H9 (cell line): ENCODE results near the gene ASTL. TPM values are rescaled to one million over a fixed set of nuclear protein-coding genes. Genes with fewer than 3 reads are reported as not detected.

ENCODE experiments used
- DNase-seq: peaks from one replicate; pipeline ENCODE4 v3.0.0-alpha.2; 2017
- H2AFZ ChIP-seq: one replicate; pipeline ENCODE4 v1.6.1; 2013; ENCODE audit warnings: mild to moderate bottlenecking, low read length, control low read depth, moderate library complexity
- H2AK5ac ChIP-seq: 2 replicates; pipeline ENCODE4 v1.6.1; 2013; ENCODE audit warnings: low read length, control low read depth, mixed read lengths; ENCODE audit not compliant: insufficient read length
- H2BK120ac ChIP-seq: one replicate; pipeline ENCODE4 v1.6.1; 2013; ENCODE audit warnings: low read depth, mild to moderate bottlenecking, low read length, control low read depth, inconsistent platforms; ENCODE audit not compliant: poor library complexity, severe bottlenecking
- H2BK12ac ChIP-seq: 2 replicates; pipeline ENCODE4 v1.6.1; 2013; ENCODE audit warnings: low read length, control low read depth, mixed read lengths, low read depth; ENCODE audit not compliant: insufficient read length
- H2BK15ac ChIP-seq: 2 replicates; pipeline ENCODE4 v1.6.1; 2013; ENCODE audit warnings: low read depth, low read length, control low read depth
- H2BK20ac ChIP-seq: one replicate; pipeline ENCODE4 v1.6.1; 2013; ENCODE audit warnings: low read depth, mild to moderate bottlenecking, low read length, control low read depth, inconsistent platforms; ENCODE audit not compliant: poor library complexity, severe bottlenecking
- H2BK5ac ChIP-seq: 2 replicates; pipeline ENCODE4 v1.6.1; 2013; ENCODE audit warnings: low read length, control low read depth, mixed read lengths; ENCODE audit not compliant: insufficient read length
- H3K14ac ChIP-seq: 2 replicates; pipeline ENCODE4 v1.6.1; 2013; ENCODE audit warnings: low read length, control low read depth; ENCODE audit not compliant: insufficient read depth
- H3K18ac ChIP-seq: 2 replicates; pipeline ENCODE4 v1.6.1; 2013; ENCODE audit warnings: low read depth, mild to moderate bottlenecking, mixed read lengths, low read length, control low read depth; ENCODE audit not compliant: insufficient read length
- H3K23ac ChIP-seq: 2 replicates; pipeline ENCODE4 v1.6.1; 2013; ENCODE audit warnings: low read length, control low read depth, mixed read lengths, low read depth; ENCODE audit not compliant: insufficient read length
- H3K23me2 ChIP-seq: 2 replicates; pipeline ENCODE4 v1.6.1; 2013; ENCODE audit warnings: low read depth, mild to moderate bottlenecking, mixed read lengths, low read length, control low read depth; ENCODE audit not compliant: insufficient read length, poor library complexity, severe bottlenecking
- H3K27ac ChIP-seq: 2 replicates; pipeline ENCODE4 v1.5.1; 2013; ENCODE audit warnings: low read length, control low read depth, mixed read lengths, low read depth; ENCODE audit not compliant: insufficient read length
- H3K27me3 ChIP-seq: 2 replicates; pipeline ENCODE4 v1.6.1; 2013; ENCODE audit warnings: low read length, control low read depth, inconsistent platforms; ENCODE audit not compliant: insufficient read depth
- H3K4ac ChIP-seq: 2 replicates; pipeline ENCODE4 v1.6.1; 2013; ENCODE audit warnings: low read depth, mild to moderate bottlenecking, control low read depth, inconsistent platforms, low read length, moderate library complexity
- H3K4me1 ChIP-seq: 2 replicates; pipeline ENCODE4 v1.6.1; 2013; ENCODE audit warnings: low read length, control low read depth, inconsistent platforms; ENCODE audit not compliant: insufficient read depth
- H3K4me2 ChIP-seq: 2 replicates; pipeline ENCODE4 v1.6.1; 2013; ENCODE audit warnings: low read length, control low read depth, mixed read lengths; ENCODE audit not compliant: insufficient read length, insufficient read depth
- H3K56ac ChIP-seq: 2 replicates; pipeline ENCODE4 v1.6.1; 2013; ENCODE audit warnings: low read depth, mild to moderate bottlenecking, mixed read lengths, low read length, control low read depth; ENCODE audit not compliant: insufficient read length
- H3K79me1 ChIP-seq: 2 replicates; pipeline ENCODE4 v1.6.1; 2013; ENCODE audit warnings: low read depth, mild to moderate bottlenecking, moderate library complexity, low read length, control low read depth, inconsistent platforms; ENCODE audit not compliant: insufficient read depth, poor library complexity, severe bottlenecking
- H3K79me2 ChIP-seq: 2 replicates; pipeline ENCODE4 v1.6.1; 2013; ENCODE audit warnings: low read length, control low read depth, inconsistent platforms; ENCODE audit not compliant: insufficient read depth
- H3K9ac ChIP-seq: 2 replicates; pipeline ENCODE4 v1.6.1; 2013; ENCODE audit warnings: low read length, control low read depth, mixed read lengths; ENCODE audit not compliant: insufficient read length; ENCODE audit errors: extremely low read depth
- H3K9me3 ChIP-seq: one replicate; pipeline ENCODE4 v1.6.1; 2013; ENCODE audit warnings: low read depth, low read length, inconsistent platforms; ENCODE audit not compliant: control insufficient read depth
- H3T11ph ChIP-seq: one replicate; pipeline ENCODE4 v1.6.1; 2013; ENCODE audit warnings: mild to moderate bottlenecking, low read length, control low read depth, inconsistent platforms
- H4K20me1 ChIP-seq: one replicate; pipeline ENCODE4 v1.6.1; 2013; ENCODE audit not compliant: control insufficient read depth, insufficient read length, insufficient read depth
- H4K5ac ChIP-seq: 2 replicates; pipeline ENCODE4 v1.6.1; 2013; ENCODE audit warnings: low read depth, mild to moderate bottlenecking, mixed read lengths, low read length, control low read depth; ENCODE audit not compliant: insufficient read length
- H4K8ac ChIP-seq: replicated peaks from 2 replicates; pipeline ENCODE4 v1.6.1; 2013; ENCODE audit warnings: low read length, control low read depth, mixed read lengths, low read depth; ENCODE audit not compliant: insufficient read length
- H4K91ac ChIP-seq: 2 replicates; pipeline ENCODE4 v1.6.1; 2013; ENCODE audit warnings: low read depth, mild to moderate bottlenecking, moderate library complexity, mixed read lengths, low read length, control low read depth; ENCODE audit not compliant: insufficient read length
- H3K27ac Mint-ChIP-seq, 3 experiments: 2 replicates in 2 of 3; 3 replicates in 1 of 3; pipeline ENCODE4 v1.8.0; 2020 to 2021; ENCODE audit warnings: mixed read lengths in 3 of 3, mild to moderate bottlenecking in 1 of 3, moderate library complexity in 1 of 3
- H3K27me3 Mint-ChIP-seq: 2 replicates; pipeline ENCODE4 v1.8.0; 2021; ENCODE audit warnings: low read depth, mild to moderate bottlenecking, moderate library complexity, mixed read lengths
- H3K36me3 Mint-ChIP-seq, 3 experiments: 2 replicates in 2 of 3; 3 replicates in 1 of 3; pipeline ENCODE4 v1.8.0; 2020 to 2021; ENCODE audit warnings: low read depth in 3 of 3, mixed read lengths in 3 of 3; ENCODE audit not compliant: insufficient read depth in 1 of 3
- H3K4me1 Mint-ChIP-seq, 2 experiments: 2 replicates each; pipeline ENCODE4 v1.8.0; 2020; ENCODE audit warnings: mixed read lengths in 2 of 2
- H3K4me3 Mint-ChIP-seq, 2 experiments: 2 replicates in 1 of 2; 3 replicates in 1 of 2; pipeline ENCODE4 v1.8.0; 2020 to 2021; ENCODE audit warnings: mild to moderate bottlenecking in 2 of 2, mixed read lengths in 2 of 2, moderate library complexity in 1 of 2
- H3K9me3 Mint-ChIP-seq, 2 experiments: 2 replicates in 1 of 2; 3 replicates in 1 of 2; pipeline ENCODE4 v1.8.0; 2020; ENCODE audit warnings: mild to moderate bottlenecking in 2 of 2, mixed read lengths in 2 of 2, moderate library complexity in 1 of 2
- WGBS: extraction: QIAGEN DNeasy Blood & Tissue Kit; methylation state at CpG from one replicate; pipeline ENCODE4 v1.1.7; 2013; ENCODE audit warnings: missing lambda C conversion rate, low lambda C conversion rate, mixed read lengths; ENCODE audit not compliant: insufficient read length; ENCODE audit errors: extremely low coverage; 5-methylcytosine and 5-hydroxymethylcytosine counted together
- total RNA-seq: library from RNA; stranded (reverse); gene quantifications from 2 replicates; pipeline ENCODE4 v1.2.1, GENCODE V29; 2021
- TF ChIP-seq, protein P1 (sequence below): fragments of 200-600 bp; sonication (generic); conservative IDR thresholded peaks from 3 replicates; pipeline ENCODE4 v1.8.0; 2021; ENCODE audit warnings: antibody characterized with exemption, mild to moderate bottlenecking

The ASTL gene
- total RNA-seq, 1 experiment from 2014 or later = 0.81 TPM

GRCh38 chr2:96106991-96107707 lies 31.2 kb downstream of the ASTL start:
- H3K9ac ChIP-seq = no peak overlapping the region
- peaks cover 23 to 31% of the 10 kb centered on the region in 2 experiments for H3K4me1 Mint-ChIP-seq
- no peak overlapping the region for H3T11ph ChIP-seq
- H3K9me3 ChIP-seq = no peaks in the 10 kb centered on the region
- H4K91ac ChIP-seq = no peak overlapping the region
- H3K56ac ChIP-seq = no peak overlapping the region
- TF ChIP-seq, protein P1, sequence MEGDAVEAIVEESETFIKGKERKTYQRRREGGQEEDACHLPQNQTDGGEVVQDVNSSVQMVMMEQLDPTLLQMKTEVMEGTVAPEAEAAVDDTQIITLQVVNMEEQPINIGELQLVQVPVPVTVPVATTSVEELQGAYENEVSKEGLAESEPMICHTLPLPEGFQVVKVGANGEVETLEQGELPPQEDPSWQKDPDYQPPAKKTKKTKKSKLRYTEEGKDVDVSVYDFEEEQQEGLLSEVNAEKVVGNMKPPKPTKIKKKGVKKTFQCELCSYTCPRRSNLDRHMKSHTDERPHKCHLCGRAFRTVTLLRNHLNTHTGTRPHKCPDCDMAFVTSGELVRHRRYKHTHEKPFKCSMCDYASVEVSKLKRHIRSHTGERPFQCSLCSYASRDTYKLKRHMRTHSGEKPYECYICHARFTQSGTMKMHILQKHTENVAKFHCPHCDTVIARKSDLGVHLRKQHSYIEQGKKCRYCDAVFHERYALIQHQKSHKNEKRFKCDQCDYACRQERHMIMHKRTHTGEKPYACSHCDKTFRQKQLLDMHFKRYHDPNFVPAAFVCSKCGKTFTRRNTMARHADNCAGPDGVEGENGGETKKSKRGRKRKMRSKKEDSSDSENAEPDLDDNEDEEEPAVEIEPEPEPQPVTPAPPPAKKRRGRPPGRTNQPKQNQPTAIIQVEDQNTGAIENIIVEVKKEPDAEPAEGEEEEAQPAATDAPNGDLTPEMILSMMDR = no peak
- no peak overlapping the region for H3K4ac ChIP-seq
- peaks cover 6% of the 10 kb centered on the region for H3K27me3 Mint-ChIP-seq
- H3K36me3 Mint-ChIP-seq = peaks cover 5 to 8% (median 7%) of the 10 kb centered on the region in 3 experiments; a peak in 5 of 7 replicates
- H2BK15ac ChIP-seq = no peak overlapping the region
- no peak overlapping the region for H4K5ac ChIP-seq
- no peak overlapping the region for H2BK12ac ChIP-seq
- no peaks in the 10 kb centered on the region for H3K27me3 ChIP-seq
- no peak overlapping the region for H2BK5ac ChIP-seq
- H2BK120ac ChIP-seq = no peak overlapping the region
- no peaks in the 10 kb centered on the region for H3K23me2 ChIP-seq
- H3K23ac ChIP-seq = no peak overlapping the region
- no peak overlapping the region for H3K27ac ChIP-seq
- H2AFZ ChIP-seq = no peak overlapping the region
- H2BK20ac ChIP-seq = no peak overlapping the region
- H4K8ac ChIP-seq = no peak overlapping the region
- no CpG with 5 or more reads among the region's 9 CpGs for WGBS
- H3K4me2 ChIP-seq = no peak overlapping the region
- peaks cover 9 to 11% of the 10 kb centered on the region in 2 experiments for H3K9me3 Mint-ChIP-seq
- H3K79me2 ChIP-seq = no peaks in the 10 kb centered on the region
- no peak overlapping the region; a peak in 1 of 5 replicates for H3K4me3 Mint-ChIP-seq
- H4K20me1 ChIP-seq = no peaks in the 10 kb centered on the region
- H3K27ac Mint-ChIP-seq = no peak overlapping the region
- H3K79me1 ChIP-seq = no peaks in the 10 kb centered on the region
- no peak for DNase-seq
- H3K4me1 ChIP-seq = peaks cover 6% of the 10 kb centered on the region; the same call in 1 of the 2 replicates
- H3K18ac ChIP-seq = no peak overlapping the region
- no peak overlapping the region for H3K14ac ChIP-seq
- H2AK5ac ChIP-seq = no peak overlapping the region
